ENCODE measurements around the gene KLF15.

Gene KLF15

DNA sequence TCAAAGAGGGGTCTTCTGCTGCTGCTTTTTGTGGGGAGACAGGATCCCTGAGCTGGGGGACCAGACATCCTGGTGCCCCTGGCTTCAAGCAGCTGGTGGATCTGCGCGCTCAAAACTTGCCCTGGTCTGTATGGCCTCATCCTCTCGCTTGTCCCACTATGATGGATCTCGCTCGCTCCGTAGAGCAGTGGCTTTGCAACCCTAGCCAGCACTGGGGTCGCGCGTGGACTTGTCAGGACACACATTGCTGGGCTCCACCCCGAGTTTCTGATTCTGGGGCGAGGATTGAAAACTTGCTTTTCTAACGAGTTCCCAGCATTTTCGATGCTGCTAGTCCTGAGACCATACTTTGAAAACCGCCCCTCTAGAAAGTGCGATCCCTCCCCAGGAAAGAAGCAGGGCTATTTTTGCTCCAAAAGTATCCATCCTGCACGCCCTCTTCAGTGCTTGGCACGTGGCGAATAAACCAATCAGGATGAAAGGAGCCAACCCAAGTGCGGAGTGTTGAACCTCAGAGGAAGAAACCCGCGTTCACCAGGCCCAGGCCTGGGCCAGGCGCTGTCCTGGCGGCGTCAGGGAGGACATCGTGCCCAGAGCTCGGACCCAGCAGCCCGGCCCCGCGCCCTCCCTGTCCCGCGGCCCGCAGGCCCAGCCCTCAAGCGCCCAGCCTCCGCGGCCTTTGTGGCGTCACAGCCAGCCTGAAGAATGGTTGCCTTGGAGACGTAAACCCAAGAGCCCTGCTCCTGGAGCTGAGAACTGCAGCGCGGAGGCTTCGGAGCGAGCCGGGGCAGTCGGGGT lies 37.2 kb upstream of the KLF15 start, which contains the start of gene CFAP100:
CFAP100 (plus strand) TSS at position 731 of the 798 bp plus-strand sequence. CDS start 1,092 bp downstream, outside the sequence.
- peak; percentile 18 for DNase-seq (ENCODE audit: low read depth)
- TF ChIP-seq, protein P1, sequence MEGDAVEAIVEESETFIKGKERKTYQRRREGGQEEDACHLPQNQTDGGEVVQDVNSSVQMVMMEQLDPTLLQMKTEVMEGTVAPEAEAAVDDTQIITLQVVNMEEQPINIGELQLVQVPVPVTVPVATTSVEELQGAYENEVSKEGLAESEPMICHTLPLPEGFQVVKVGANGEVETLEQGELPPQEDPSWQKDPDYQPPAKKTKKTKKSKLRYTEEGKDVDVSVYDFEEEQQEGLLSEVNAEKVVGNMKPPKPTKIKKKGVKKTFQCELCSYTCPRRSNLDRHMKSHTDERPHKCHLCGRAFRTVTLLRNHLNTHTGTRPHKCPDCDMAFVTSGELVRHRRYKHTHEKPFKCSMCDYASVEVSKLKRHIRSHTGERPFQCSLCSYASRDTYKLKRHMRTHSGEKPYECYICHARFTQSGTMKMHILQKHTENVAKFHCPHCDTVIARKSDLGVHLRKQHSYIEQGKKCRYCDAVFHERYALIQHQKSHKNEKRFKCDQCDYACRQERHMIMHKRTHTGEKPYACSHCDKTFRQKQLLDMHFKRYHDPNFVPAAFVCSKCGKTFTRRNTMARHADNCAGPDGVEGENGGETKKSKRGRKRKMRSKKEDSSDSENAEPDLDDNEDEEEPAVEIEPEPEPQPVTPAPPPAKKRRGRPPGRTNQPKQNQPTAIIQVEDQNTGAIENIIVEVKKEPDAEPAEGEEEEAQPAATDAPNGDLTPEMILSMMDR (conservative IDR thresholded peaks at IDR 0.05; ENCODE audit: low read length) = no peak
- H3K4me3 ChIP-seq (ENCODE audit: low read length) = no peak within 1 kb of the TSS

DNA sequence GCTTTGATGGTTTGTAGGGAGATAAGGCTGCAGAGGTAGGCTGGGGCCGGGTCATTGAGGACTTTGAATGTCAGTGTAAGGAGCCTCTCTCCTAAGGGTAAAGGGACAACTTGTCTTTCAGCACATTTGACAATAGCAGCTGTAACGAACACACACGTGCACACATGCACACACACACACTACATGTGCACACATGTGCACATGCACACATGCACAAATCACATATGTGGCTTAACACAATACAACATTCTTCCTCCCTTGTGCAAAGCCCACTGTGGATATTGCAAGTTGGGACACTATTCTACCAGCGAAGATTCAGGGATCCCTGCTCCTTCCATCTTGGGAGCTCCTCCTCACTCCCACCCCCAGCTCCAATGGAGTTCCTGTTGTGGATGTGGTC lies 36.4 kb upstream of the KLF15 start:
- TF ChIP-seq, protein P1 (conservative IDR thresholded peaks at IDR 0.05; ENCODE audit: low read length) = no peak

DNA sequence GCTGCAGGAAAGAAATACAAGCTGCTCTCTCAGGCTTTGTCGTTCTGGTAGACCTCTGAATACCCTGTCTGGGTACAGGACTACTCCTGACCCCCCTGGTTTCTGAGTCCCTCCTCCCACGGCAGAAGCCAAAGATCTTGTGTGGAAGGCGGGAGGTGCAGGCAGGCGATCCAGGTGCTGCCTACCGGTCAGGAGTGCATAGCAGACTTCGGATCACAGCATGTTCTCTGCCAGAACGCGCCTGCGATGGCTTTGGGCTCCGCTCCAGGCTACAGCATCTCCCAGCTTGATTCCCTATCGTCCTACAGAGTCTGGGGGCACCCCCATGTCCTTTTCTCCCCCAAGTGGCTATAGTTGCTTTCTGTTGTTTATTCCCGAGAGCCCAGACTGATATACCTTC lies 35.0 kb upstream of the KLF15 start:
- TF ChIP-seq, protein P1 (conservative IDR thresholded peaks at IDR 0.05; ENCODE audit: low read length) = no peak
- H3K4me3 ChIP-seq (ENCODE audit: low read length) = no peak overlapping the region
- DNase-seq (ENCODE audit: low read depth) = no peak

More for the DNA sequence above, 36.4 kb upstream of the KLF15 start:
- DNase-seq (ENCODE audit: low read depth) = no peak
- H3K4me3 ChIP-seq (ENCODE audit: low read length) = no peak overlapping the region

DNA sequence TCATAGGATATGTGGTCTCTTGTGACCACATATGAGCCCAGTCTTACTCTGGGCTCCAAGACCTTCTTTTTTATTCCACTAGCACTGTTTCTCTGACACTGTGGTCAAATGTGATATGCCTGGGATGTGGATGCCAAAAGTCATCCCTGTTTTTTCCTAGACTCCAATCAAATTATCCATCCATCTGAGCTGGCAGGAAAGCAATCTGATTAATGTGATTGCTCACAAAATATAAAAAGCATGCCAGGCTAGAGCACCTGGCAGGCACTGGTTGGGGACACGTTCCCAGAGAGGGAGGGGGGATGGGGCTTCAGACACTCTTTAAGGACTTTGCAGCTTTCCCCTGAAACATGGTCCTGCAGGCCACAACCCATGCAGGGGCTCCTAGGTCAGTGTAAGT lies 34.4 kb upstream of the KLF15 start:
- no peak overlapping the region for H3K4me3 ChIP-seq (ENCODE audit: low read length)
- TF ChIP-seq, protein P1 (conservative IDR thresholded peaks at IDR 0.05; ENCODE audit: low read length) = no peak
- DNase-seq (ENCODE audit: low read depth) = no peak

DNA sequence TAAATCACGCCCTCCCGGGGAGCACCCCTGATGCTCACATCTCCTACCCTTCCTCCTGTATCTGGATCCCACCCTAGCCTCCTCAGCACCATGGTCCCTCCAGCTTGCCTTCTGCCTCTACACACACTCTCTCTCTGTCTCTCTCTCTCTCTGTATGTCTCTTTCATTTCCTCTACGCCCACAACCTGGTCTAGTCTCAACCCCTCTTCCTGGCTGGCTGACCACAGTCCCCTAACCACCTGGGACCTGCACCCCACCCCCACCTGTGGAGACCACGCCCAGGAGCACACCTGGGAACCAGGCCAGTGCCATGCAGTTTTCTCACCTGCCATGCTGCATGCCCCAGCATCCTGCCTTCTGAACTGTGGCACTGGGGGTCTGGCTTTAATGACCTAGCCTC lies 33.5 kb upstream of the KLF15 start:
- no peak overlapping the region for H3K4me3 ChIP-seq (ENCODE audit: low read length)
- DNase-seq (ENCODE audit: low read depth) = no peak
- TF ChIP-seq, protein P1 (conservative IDR thresholded peaks at IDR 0.05; ENCODE audit: low read length) = no peak

DNA sequence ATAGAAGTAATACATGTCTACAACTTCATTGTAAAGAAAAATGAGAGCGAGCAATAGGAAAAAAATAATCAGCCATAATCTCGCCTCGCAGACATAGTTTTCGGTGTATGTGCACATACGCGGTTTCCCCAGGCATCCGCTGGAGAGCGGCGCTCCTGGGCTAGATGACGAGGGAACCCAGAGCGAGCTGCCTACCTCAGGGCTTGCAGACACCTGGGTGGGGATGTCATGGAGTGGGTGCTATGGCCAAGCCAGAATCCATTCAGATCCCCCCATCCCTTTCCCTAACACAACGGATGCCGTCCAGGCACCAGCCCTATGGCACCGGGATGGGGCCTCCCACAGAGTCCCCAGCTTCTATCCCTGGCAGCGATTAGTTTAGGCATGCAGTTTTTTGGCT lies 33.0 kb upstream of the KLF15 start:
- TF ChIP-seq, protein P1 (conservative IDR thresholded peaks at IDR 0.05; ENCODE audit: low read length) = no peak
- no peak for DNase-seq (ENCODE audit: low read depth)
- H3K4me3 ChIP-seq (ENCODE audit: low read length) = no peak overlapping the region

DNA sequence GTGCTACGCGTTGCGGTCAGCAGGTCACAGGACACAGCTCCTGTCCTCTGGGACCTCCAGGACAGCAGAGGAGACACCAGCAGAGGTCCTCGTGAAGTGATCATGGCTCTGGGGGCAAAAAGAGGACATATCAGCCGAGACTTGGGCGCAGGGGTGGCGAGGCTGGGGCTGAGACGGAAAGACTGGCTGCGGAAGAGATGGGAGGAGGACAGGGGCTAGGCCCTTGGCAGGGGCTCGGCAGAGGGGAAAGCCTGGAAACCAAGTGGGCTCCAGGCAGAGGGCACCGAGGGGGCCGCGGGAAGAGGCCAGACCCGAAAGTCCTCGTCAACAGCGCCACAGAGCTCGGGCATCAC lies 32.6 kb upstream of the KLF15 start:
- DNase-seq (ENCODE audit: low read depth) = no peak
- H3K4me3 ChIP-seq (ENCODE audit: low read length) = no peak overlapping the region
- TF ChIP-seq, protein P1 (conservative IDR thresholded peaks at IDR 0.05; ENCODE audit: low read length) = no peak

Measured in AG10803 (cell line).